ENCODE results near the gene COQ9.

DNA sequence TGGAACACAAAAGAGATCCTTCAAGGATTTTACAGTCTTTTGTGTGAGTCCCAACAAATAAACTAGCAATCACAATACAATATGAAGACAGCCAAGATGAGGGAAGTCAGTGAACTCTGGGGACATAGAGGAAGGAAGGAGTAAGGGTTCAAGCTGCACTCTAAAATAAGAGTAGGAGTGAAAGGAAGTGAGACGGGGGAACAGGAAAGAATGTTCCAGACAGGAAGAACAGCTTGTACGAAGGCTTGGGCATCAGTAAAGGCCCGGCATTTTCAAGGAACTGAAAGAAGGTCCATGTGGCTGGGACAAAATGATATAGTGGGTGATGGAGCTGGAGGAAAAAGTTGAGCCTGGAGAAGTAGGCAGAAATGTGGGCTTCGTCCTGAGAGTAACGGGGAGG, 38.2 kb upstream of the COQ9 start:
- TF ChIP-seq, protein P1, sequence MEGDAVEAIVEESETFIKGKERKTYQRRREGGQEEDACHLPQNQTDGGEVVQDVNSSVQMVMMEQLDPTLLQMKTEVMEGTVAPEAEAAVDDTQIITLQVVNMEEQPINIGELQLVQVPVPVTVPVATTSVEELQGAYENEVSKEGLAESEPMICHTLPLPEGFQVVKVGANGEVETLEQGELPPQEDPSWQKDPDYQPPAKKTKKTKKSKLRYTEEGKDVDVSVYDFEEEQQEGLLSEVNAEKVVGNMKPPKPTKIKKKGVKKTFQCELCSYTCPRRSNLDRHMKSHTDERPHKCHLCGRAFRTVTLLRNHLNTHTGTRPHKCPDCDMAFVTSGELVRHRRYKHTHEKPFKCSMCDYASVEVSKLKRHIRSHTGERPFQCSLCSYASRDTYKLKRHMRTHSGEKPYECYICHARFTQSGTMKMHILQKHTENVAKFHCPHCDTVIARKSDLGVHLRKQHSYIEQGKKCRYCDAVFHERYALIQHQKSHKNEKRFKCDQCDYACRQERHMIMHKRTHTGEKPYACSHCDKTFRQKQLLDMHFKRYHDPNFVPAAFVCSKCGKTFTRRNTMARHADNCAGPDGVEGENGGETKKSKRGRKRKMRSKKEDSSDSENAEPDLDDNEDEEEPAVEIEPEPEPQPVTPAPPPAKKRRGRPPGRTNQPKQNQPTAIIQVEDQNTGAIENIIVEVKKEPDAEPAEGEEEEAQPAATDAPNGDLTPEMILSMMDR (IDR thresholded peaks at IDR 0.05): no peak
- TF ChIP-seq POLR2A (IDR thresholded peaks at IDR 0.05) (no peak), POLR2AphosphoS5 (IDR thresholded peaks at IDR 0.05) (no peak)
